NCI-H510A (cell line): Measurements from ENCODE around the gene MAGI2.
A peak's percentile ranks its signal among the peaks of the same experiment; 100 is the strongest.
"Not testable (repeated sequence)": the region's sequence is repeated elsewhere in the genome, so short reads cannot be mapped to it uniquely, and the experiment has no call there.

Source experiments
- DNase-seq: peaks from one replicate; lab custom pipeline; 2025; lab: John Stamatoyannopoulos, UW

MAGI2 gene

GRCh38 chr7:78346827-78347226, 1106.6 kb downstream of the MAGI2 start:
- DNase-seq: no peak

- DNase-seq: no peak
Measured at GRCh38 chr7:78345979-78346378, 1107.5 kb downstream of the MAGI2 start.

- DNase-seq: no peak
Measured at GRCh38 chr7:78345293-78345911, 1108.1 kb downstream of the MAGI2 start.

- no peak for DNase-seq
Measured at GRCh38 chr7:78334426-78334825, 1119.0 kb downstream of the MAGI2 start.

GRCh38 chr7:78333530-78334425, 1119.7 kb downstream of the MAGI2 start:
- no peak for DNase-seq

- peak; percentile 6 for DNase-seq
Measured at GRCh38 chr7:78329001-78329655, 1124.3 kb downstream of the MAGI2 start.

GRCh38 chr7:78327718-78328117, 1125.7 kb downstream of the MAGI2 start:
- no peak for DNase-seq

GRCh38 chr7:78326876-78327275, 1126.6 kb downstream of the MAGI2 start:
- DNase-seq: no peak

- DNase-seq: no peak
Measured at GRCh38 chr7:78326189-78326588, 1127.3 kb downstream of the MAGI2 start.

- no peak for DNase-seq
Measured at GRCh38 chr7:78323118-78323517, 1130.3 kb downstream of the MAGI2 start.

- not testable (repeated sequence) for DNase-seq
Measured at GRCh38 chr7:78322231-78322630, 1131.2 kb downstream of the MAGI2 start.

- DNase-seq: no peak
Measured at GRCh38 chr7:78317371-78317770, 1136.1 kb downstream of the MAGI2 start.

- DNase-seq: no peak
Measured at GRCh38 chr7:78316110-78316509, 1137.4 kb downstream of the MAGI2 start.

GRCh38 chr7:78315119-78315518, 1138.3 kb downstream of the MAGI2 start:
- no peak for DNase-seq

GRCh38 chr7:78311181-78311580, 1142.3 kb downstream of the MAGI2 start:
- DNase-seq: no peak

GRCh38 chr7:78307892-78308291, 1145.6 kb downstream of the MAGI2 start:
- DNase-seq: no peak

GRCh38 chr7:78306634-78307033, 1146.8 kb downstream of the MAGI2 start:
- DNase-seq: no peak

- no peak for DNase-seq
Measured at GRCh38 chr7:78301407-78301806, 1152.1 kb downstream of the MAGI2 start.

GRCh38 chr7:78299088-78299487, 1154.4 kb downstream of the MAGI2 start:
- DNase-seq: no peak

GRCh38 chr7:78296644-78297371, 1156.7 kb downstream of the MAGI2 start:
- DNase-seq: no peak

GRCh38 chr7:78296046-78296597, 1157.3 kb downstream of the MAGI2 start:
- no peak for DNase-seq

- DNase-seq: not testable (repeated sequence)
Measured at GRCh38 chr7:78289471-78289870, 1164.0 kb downstream of the MAGI2 start.
